HS-27A (cell line): Measurements from ENCODE around the gene CHM.
A peak's percentile ranks its signal among the peaks of the same experiment; 100 is the strongest.
"Not testable (repeated sequence)": the region's sequence is repeated elsewhere in the genome, so short reads cannot be mapped to it uniquely, and the experiment has no call there.

ENCODE experiments used
- DNase-seq: peaks from one replicate; pipeline ENCODE4 v3.0.0-alpha.2; 2012; ENCODE audit warnings: low read depth, missing footprints

Gene CHM

GRCh38 chrX:86047174-86047935 is at the start of gene CHM:
Gene CHM (minus strand): TSS chrX:86047558. CDS start chrX:86047532, 26 bp downstream.
- peak; percentile 50 for DNase-seq

GRCh38 chrX:86078650-86079049 is 31.3 kb upstream of the CHM start:
- no peak for DNase-seq

GRCh38 chrX:86066998-86067397 is 19.6 kb upstream of the CHM start:
- DNase-seq, result no peak

- DNase-seq, result no peak
These were observed 14.0 kb upstream of the CHM start for GRCh38 chrX:86061407-86061806.

- DNase-seq, result no peak
These were observed 4.4 kb upstream of the CHM start for GRCh38 chrX:86051741-86052140.

GRCh38 chrX:86047936-86048280 is 550 bp upstream of the CHM start:
- no peak for DNase-seq

- DNase-seq, result no peak
These were observed 3.1 kb downstream of the CHM start for GRCh38 chrX:86044216-86044615.

GRCh38 chrX:86039625-86040568 is 7.5 kb downstream of the CHM start:
- no peak for DNase-seq

GRCh38 chrX:86033385-86033784 is 14.0 kb downstream of the CHM start:
- no peak for DNase-seq

- DNase-seq, result no peak
These were observed 18.7 kb downstream of the CHM start for GRCh38 chrX:86028681-86029080.

GRCh38 chrX:86023811-86024210 is 23.5 kb downstream of the CHM start:
- no peak for DNase-seq

GRCh38 chrX:86021652-86022289 is 25.6 kb downstream of the CHM start:
- no peak for DNase-seq

- no peak for DNase-seq
These were observed 31.2 kb downstream of the CHM start for GRCh38 chrX:86016139-86016538.

- DNase-seq, result not testable (repeated sequence)
These were observed 32.4 kb downstream of the CHM start for GRCh38 chrX:86014959-86015358.

GRCh38 chrX:86014421-86014820 is 32.9 kb downstream of the CHM start:
- DNase-seq, result no peak

- no peak for DNase-seq
These were observed 33.6 kb downstream of the CHM start for GRCh38 chrX:86013792-86014191.

- no peak for DNase-seq
These were observed 35.2 kb downstream of the CHM start for GRCh38 chrX:86012188-86012587.

- not testable (repeated sequence) for DNase-seq
These were observed 37.6 kb downstream of the CHM start for GRCh38 chrX:86009803-86010202.

- DNase-seq, result not testable (repeated sequence)
These were observed 39.5 kb downstream of the CHM start for GRCh38 chrX:86007891-86008290.

- no peak for DNase-seq
These were observed 45.1 kb downstream of the CHM start for GRCh38 chrX:86002076-86002896.

- no peak for DNase-seq
These were observed 48.4 kb downstream of the CHM start for GRCh38 chrX:85998954-85999353.

GRCh38 chrX:85996555-85996954 is 50.8 kb downstream of the CHM start:
- no peak for DNase-seq
